WTC11 (cell line): ENCODE data around the gene B4GALT3. TPM values are rescaled to one million over a fixed set of nuclear protein-coding genes. Genes with fewer than 3 reads are reported as not detected.

Source experiments
- ATAC-seq: fragments of 200-7000 bp; cut with Tn5 transposase; 2 replicates; pipeline ENCODE4 v1.10.0; 2021; ENCODE audit warnings: mild to moderate bottlenecking, moderate library complexity
- CTCF ChIA-PET: fragments of 300-600 bp; sonication (Branson Sonifier 250); formaldehyde crosslinking; loops from one replicate; lab custom pipeline; 2021; ENCODE audit warnings: antibody characterized with exemption; lab: Charles Lee
- POLR2A ChIA-PET: fragments of 350-600 bp; sonication (Branson Sonifier 250); formaldehyde crosslinking; loops from one replicate; lab custom pipeline; 2021; ENCODE audit warnings: antibody characterized with exemption; lab: Charles Lee
- DNase-seq: peaks from one replicate; pipeline ENCODE4 v3.0.0; 2021; ENCODE audit warnings: low spot score
- H3K27ac Mint-ChIP-seq: 2 replicates; pipeline ENCODE4 v1.8.0; 2021; ENCODE audit warnings: mixed read lengths
- H3K27me3 Mint-ChIP-seq: 2 replicates; pipeline ENCODE4 v1.8.0; 2021; ENCODE audit warnings: low read depth, mild to moderate bottlenecking, moderate library complexity, mixed read lengths
- H3K36me3 Mint-ChIP-seq: 2 replicates; pipeline ENCODE4 v1.8.0; 2021; ENCODE audit warnings: mixed read lengths
- H3K4me1 Mint-ChIP-seq: 2 replicates; pipeline ENCODE4 v1.8.0; 2022; ENCODE audit warnings: mixed read lengths
- H3K4me3 Mint-ChIP-seq: 2 replicates; pipeline ENCODE4 v1.8.0; 2021; ENCODE audit warnings: mild to moderate bottlenecking, moderate library complexity, mixed read lengths
- H3K9me3 Mint-ChIP-seq: 2 replicates; pipeline ENCODE4 v1.8.0; 2021; ENCODE audit warnings: mixed read lengths
- AFF4 ChIP-seq: sonication (generic); formaldehyde crosslinking; IDR thresholded peaks from 2 replicates; pipeline ENCODE4 v1.8.1; 2023; ENCODE audit warnings: mild to moderate bottlenecking, missing genetic modification reagents, borderline replicate concordance
- ATF2 ChIP-seq: sonication (generic); formaldehyde crosslinking; IDR thresholded peaks from 2 replicates; pipeline ENCODE4 v1.8.1; 2022; ENCODE audit warnings: low read depth, missing genetic modification reagents, borderline replicate concordance
- ATF6 ChIP-seq: sonication (generic); formaldehyde crosslinking; IDR thresholded peaks from 2 replicates; pipeline ENCODE4 v1.8.1; 2023; ENCODE audit warnings: mild to moderate bottlenecking, missing genetic modification reagents
- ERG ChIP-seq: fragments of 250-450 bp; sonication (Bioruptor Pico); IDR thresholded peaks from 2 replicates; pipeline ENCODE4 v1.8.0; 2021; ENCODE audit warnings: mild to moderate bottlenecking
- FOXJ3 ChIP-seq: sonication (generic); formaldehyde crosslinking; IDR thresholded peaks from 2 replicates; pipeline ENCODE4 v1.9.0; 2021; ENCODE audit warnings: missing genetic modification reagents, mild to moderate bottlenecking, borderline replicate concordance
- FOXK1 ChIP-seq: sonication (generic); formaldehyde crosslinking; IDR thresholded peaks from 2 replicates; pipeline ENCODE4 v1.8.0; 2022; ENCODE audit warnings: mild to moderate bottlenecking, moderate library complexity, missing genetic modification reagents
- GRHL2 ChIP-seq: fragments of 250-450 bp; sonication (Bioruptor Pico); IDR thresholded peaks from 2 replicates; pipeline ENCODE4 v1.8.0; 2022; ENCODE audit warnings: mild to moderate bottlenecking, moderate library complexity; ENCODE audit not compliant: insufficient replicate concordance, severe bottlenecking
- IRF2 ChIP-seq: sonication (generic); formaldehyde crosslinking; IDR thresholded peaks from 2 replicates; pipeline ENCODE4 v1.8.0; 2022; ENCODE audit warnings: low read depth, missing genetic modification reagents, borderline replicate concordance
- MLX ChIP-seq: sonication (generic); formaldehyde crosslinking; IDR thresholded peaks from 2 replicates; pipeline ENCODE4 v1.8.1; 2023; ENCODE audit warnings: mild to moderate bottlenecking, missing genetic modification reagents, moderate library complexity
- MYBL2 ChIP-seq: sonication (generic); formaldehyde crosslinking; IDR thresholded peaks from 2 replicates; pipeline ENCODE4 v1.8.1; 2023; ENCODE audit warnings: mild to moderate bottlenecking, moderate library complexity, missing genetic modification reagents
- SOX15 ChIP-seq: fragments of 250-450 bp; sonication (Bioruptor Pico); IDR thresholded peaks from 2 replicates; pipeline ENCODE4 v1.9.0; 2021; ENCODE audit warnings: mild to moderate bottlenecking
- TP53 ChIP-seq: sonication (generic); formaldehyde crosslinking; IDR thresholded peaks from 2 replicates; pipeline ENCODE4 v1.8.1; 2023; ENCODE audit warnings: mild to moderate bottlenecking, missing genetic modification reagents
- ZBTB43 ChIP-seq: sonication (generic); formaldehyde crosslinking; IDR thresholded peaks from 2 replicates; pipeline ENCODE4 v1.8.1; 2023; ENCODE audit warnings: mild to moderate bottlenecking, missing genetic modification reagents
- ZNF396 ChIP-seq: fragments of 250-450 bp; sonication (Bioruptor Pico); IDR thresholded peaks from 2 replicates; pipeline ENCODE4 v1.8.0; 2021; ENCODE audit warnings: mild to moderate bottlenecking, moderate library complexity, borderline replicate concordance
- total RNA-seq: library from RNA; stranded (reverse); gene quantifications from 3 replicates; pipeline ENCODE4 v1.2.3, GENCODE V29; 2021

The B4GALT3 gene
- total RNA-seq, 1 experiment from 2014 or later: 40.1 TPM

GRCh38 chr1:161160671-161161145, 16.6 kb downstream of the B4GALT3 start:
- Mint-ChIP-seq H3K36me3 (peaks cover 22% of the 10 kb centered on the region), H3K27me3 (no peaks in the 10 kb centered on the region), H3K27ac (no peak overlapping the region), H3K4me3 (peak overlapping the region; percentile 84), H3K4me1 (peaks cover 24% of the 10 kb centered on the region), H3K9me3 (no peaks in the 10 kb centered on the region)
- ATAC-seq: no peak
- POLR2A ChIA-PET: no interaction called here
- TF ChIP-seq ATF2 (CRISPR knock-in tag) (no peak), MYBL2 (CRISPR knock-in tag) (no peak), MLX (no peak)
- CTCF ChIA-PET: no interaction called here
- DNase-seq: no peak

GRCh38 chr1:161159913-161160243, 17.4 kb downstream of the B4GALT3 start:
- Mint-ChIP-seq H3K4me3 (peak overlapping the region; percentile 84), H3K27ac (no peak overlapping the region; the same call in 1 of the 2 replicates), H3K4me1 (peaks cover 24% of the 10 kb centered on the region), H3K36me3 (peaks cover 22% of the 10 kb centered on the region), H3K27me3 (no peaks in the 10 kb centered on the region), H3K9me3 (no peaks in the 10 kb centered on the region)
- no peak for ATAC-seq
- TF ChIP-seq SOX15 (CRISPR knock-in tag) (no peak), ZBTB43 (CRISPR knock-in tag) (no peak), FOXJ3 (CRISPR knock-in tag) (no peak), ZNF396 (CRISPR knock-in tag) (no peak), FOXK1 (CRISPR knock-in tag) (no peak), GRHL2 (CRISPR knock-in tag) (no peak), ERG (no peak), AFF4 (CRISPR knock-in tag) (no peak), ATF6 (CRISPR knock-in tag) (no peak), IRF2 (CRISPR knock-in tag) (no peak), TP53 (CRISPR knock-in tag) (no peak)
- DNase-seq: no peak
- ChIA-PET POLR2A (no interaction called here), CTCF (interaction anchor here (1.2 kb wide), 1 partner anchor 66 kb away, joined by 3 read pairs; the partner anchor contains the start of gene TOMM40L)
